HepG2 (cell line): ENCODE results near the gene INAFM2. TPM values are rescaled to one million over a fixed set of nuclear protein-coding genes. Genes with fewer than 3 reads are reported as not detected.

Experiments used
- ATAC-seq: fragments of 200-7000 bp; cut with Tn5 transposase; 3 replicates; pipeline ENCODE4 v1.9.1; 2020; ENCODE audit warnings: mild to moderate bottlenecking, moderate library complexity
- BruUV-seq: library from RNA; stranded (reverse); fragments of 400-500 nt; replicated peaks from 2 replicates; lab custom pipeline; 2021; lab: Mats Ljungman, UMichigan
- CTCF ChIA-PET: fragments of 300-600 bp; formaldehyde crosslinking; extraction: SDS; loops from one replicate; lab custom pipeline; 2021; ENCODE audit warnings: low total read pairs, inconsistent platforms, low intra/inter-chr PET ratio; lab: Yijun Ruan, JAX
- POLR2A ChIA-PET: fragments of 350-600 bp; sonication (Branson Sonifier 250); formaldehyde crosslinking; loops from one replicate; lab custom pipeline; 2020; ENCODE audit warnings: antibody characterized with exemption, inconsistent platforms; lab: Yijun Ruan, JAX
- DNase-seq: peaks from one replicate; pipeline ENCODE4 v3.0.0-alpha.2; 2015; ENCODE audit warnings: low spot score
- FAIRE-seq: peaks from 3 replicates; lab custom pipeline; 2011; peaks lifted over from hg19 to GRCh38; lab: Jason Lieb, UNC
- H2AFZ ChIP-seq: one replicate; pipeline ENCODE4 v1.6.1; 2011; ENCODE audit warnings: low read length, inconsistent platforms
- H3K27ac ChIP-seq: fragments of 300-600 bp; 3 replicates; pipeline ENCODE4 v1.8.0; 2011; ENCODE audit warnings: mixed run types, mild to moderate bottlenecking, mixed read lengths, low read length, inconsistent platforms; ENCODE audit not compliant: insufficient read depth; ENCODE audit errors: extremely low read length
- H3K27me3 ChIP-seq, 2 experiments: fragments of 200-600 bp in 1 of 2; 2 replicates in 1 of 2; 3 replicates in 1 of 2; pipeline versions ENCODE4 v1.6.0 to v1.8.0; 2011; ENCODE audit warnings: low read length in 2 of 2, mild to moderate bottlenecking in 2 of 2, moderate library complexity in 2 of 2, inconsistent platforms in 1 of 2; ENCODE audit not compliant: insufficient read depth in 2 of 2, control insufficient read depth in 1 of 2
- H3K36me3 ChIP-seq, 2 experiments: fragments of 200-600 bp in 1 of 2; replicated peaks in 1 of 2; 2 replicates in 1 of 2; 3 replicates in 1 of 2; pipeline versions ENCODE4 v1.5.1 to v1.8.0; 2011; ENCODE audit warnings: low read length in 2 of 2, inconsistent platforms in 1 of 2; ENCODE audit not compliant: insufficient read depth in 2 of 2, control insufficient read depth in 1 of 2
- H3K4me1 ChIP-seq: 2 replicates; pipeline ENCODE4 v1.5.1; 2012; ENCODE audit warnings: low read length, inconsistent platforms; ENCODE audit not compliant: insufficient read depth
- H3K4me2 ChIP-seq: 2 replicates; pipeline ENCODE4 v1.6.0; 2011; ENCODE audit warnings: low read depth, low read length, inconsistent platforms
- H3K4me3 ChIP-seq, 3 experiments: fragments of 200-600 bp in 1 of 3; sonication (generic), shearing (Covaris generic) in 1 of 3; replicated peaks in 1 of 3; 2 replicates each; pipeline ENCODE4 v1.5.1; 2011 to 2016; ENCODE audit warnings: low read length in 3 of 3, inconsistent platforms in 2 of 3, low read depth in 2 of 3, mild to moderate bottlenecking in 2 of 3, control low read depth in 1 of 3, mixed read lengths in 1 of 3; ENCODE audit not compliant: insufficient read depth in 1 of 3
- H3K79me2 ChIP-seq: one replicate; pipeline ENCODE4 v1.6.1; 2011; ENCODE audit warnings: low read length, inconsistent platforms; ENCODE audit not compliant: insufficient read depth
- H3K9ac ChIP-seq: 2 replicates; pipeline ENCODE4 v1.6.0; 2011; ENCODE audit warnings: mild to moderate bottlenecking, low read depth, low read length, inconsistent platforms; ENCODE audit not compliant: insufficient read depth
- H3K9me3 ChIP-seq: 2 replicates; pipeline ENCODE4 v1.5.1; 2012; ENCODE audit warnings: mild to moderate bottlenecking, low read length
- H4K20me1 ChIP-seq: 2 replicates; pipeline ENCODE4 v1.6.0; 2011; ENCODE audit warnings: inconsistent platforms, mild to moderate bottlenecking, low read length, moderate library complexity; ENCODE audit not compliant: insufficient read depth
- BRD4 ChIP-seq: sonication (generic); formaldehyde crosslinking; IDR thresholded peaks from 2 replicates; pipeline ENCODE4 v1.4.0; 2020; ENCODE audit warnings: missing genetic modification reagents
- ERF ChIP-seq: IDR thresholded peaks from 2 replicates; pipeline ENCODE4 v1.6.1; 2018; ENCODE audit warnings: missing biosample characterization, missing genetic modification reagents
- MXI1 ChIP-seq: IDR thresholded peaks from 3 replicates; pipeline ENCODE4 v1.6.1; 2012; ENCODE audit warnings: low read depth, low read length, inconsistent platforms, borderline replicate concordance
- RFX1 ChIP-seq: fragments of 450-650 bp; IDR thresholded peaks from 2 replicates; pipeline ENCODE4 v1.6.1; 2017
- TRIM24 ChIP-seq: sonication (generic); formaldehyde crosslinking; IDR thresholded peaks from 2 replicates; pipeline ENCODE4 v1.8.0; 2022; ENCODE audit warnings: mild to moderate bottlenecking, missing genetic modification reagents
- ZEB1 ChIP-seq: IDR thresholded peaks from 2 replicates; pipeline ENCODE4 v1.6.1; 2012; ENCODE audit warnings: mild to moderate bottlenecking, low read depth, inconsistent platforms; ENCODE audit not compliant: insufficient replicate concordance
- whole genome bisulfite sequencing: methylation state at CpG from one replicate; pipeline ENCODE4 v1.1.6; 2017; ENCODE audit warnings: low lambda C conversion rate; 5-methylcytosine and 5-hydroxymethylcytosine counted together
- in situ Hi-C: cut with HindIII; loops from 2 replicates; pipeline ENCODE4 v1.10.0; 2017; ENCODE audit warnings: low pct_unique_long_range_greater_than_20kb; ENCODE audit not compliant: extremely low pct_ligation_motif_present
- intact Hi-C: fragments of 100-400 bp; cut with micrococcal nuclease; formaldehyde crosslinking; loops from one replicate; pipeline ENCODE4 v1.10.0; 2022; ENCODE audit not compliant: unreplicated experiment
- polyA plus RNA-seq, 8 experiments: library from polyadenylated mRNA; depleted of rRNA in 3 of 8; stranded (reverse) in 7 of 8; unstranded in 1 of 8; fragments of >200 nt; fragmentation: Illumina TruSeq in 4 of 8; extraction: Trizol in 4 of 8; gene quantifications; 2 replicates each; pipeline versions ENCODE4 v1.2.1 to v1.2.3, GENCODE V29; 2011 to 2016; ENCODE audit warnings: low read depth in 4 of 8, missing spikeins in 1 of 8, mixed read lengths in 1 of 8; ENCODE audit not compliant: insufficient read depth in 1 of 8
- total RNA-seq, 5 experiments: library from RNA; depleted of rRNA; stranded (reverse); fragments of >200 nt; fragmentation: Illumina TruSeq; extraction: Trizol; gene quantifications; 2 replicates each; pipeline ENCODE4 v1.2.3, GENCODE V29; 2016; ENCODE audit warnings: low read depth in 1 of 5
- TF ChIP-seq, protein P1 (sequence below), 2 experiments: sonication (generic) in 1 of 2; formaldehyde crosslinking in 1 of 2; IDR thresholded peaks; 2 replicates each; pipeline versions ENCODE4 v1.5.1 to v1.6.1; 2011 to 2020; ENCODE audit warnings: borderline replicate concordance in 1 of 2, low read depth in 1 of 2, low read length in 1 of 2, mild to moderate bottlenecking in 1 of 2, missing genetic modification reagents in 1 of 2, moderate library complexity in 1 of 2
- TF ChIP-seq, protein P2 (sequence below): sonication (generic); formaldehyde crosslinking; IDR thresholded peaks from 2 replicates; pipeline ENCODE4 v1.5.0; 2020; ENCODE audit warnings: mild to moderate bottlenecking, missing genetic modification reagents, borderline replicate concordance
- TF ChIP-seq, protein P3 (sequence below): IDR thresholded peaks from 2 replicates; pipeline ENCODE4 v1.6.1; 2016; ENCODE audit warnings: missing compliant biosample characterization, missing genetic modification reagents, borderline replicate concordance

Gene INAFM2
- total and polyA plus RNA-seq, 2 of the 13 experiments (the other 11 are each of a cell fraction or from before 2014, with no cell fraction given): 5.5 to 6.5 TPM

DNA sequence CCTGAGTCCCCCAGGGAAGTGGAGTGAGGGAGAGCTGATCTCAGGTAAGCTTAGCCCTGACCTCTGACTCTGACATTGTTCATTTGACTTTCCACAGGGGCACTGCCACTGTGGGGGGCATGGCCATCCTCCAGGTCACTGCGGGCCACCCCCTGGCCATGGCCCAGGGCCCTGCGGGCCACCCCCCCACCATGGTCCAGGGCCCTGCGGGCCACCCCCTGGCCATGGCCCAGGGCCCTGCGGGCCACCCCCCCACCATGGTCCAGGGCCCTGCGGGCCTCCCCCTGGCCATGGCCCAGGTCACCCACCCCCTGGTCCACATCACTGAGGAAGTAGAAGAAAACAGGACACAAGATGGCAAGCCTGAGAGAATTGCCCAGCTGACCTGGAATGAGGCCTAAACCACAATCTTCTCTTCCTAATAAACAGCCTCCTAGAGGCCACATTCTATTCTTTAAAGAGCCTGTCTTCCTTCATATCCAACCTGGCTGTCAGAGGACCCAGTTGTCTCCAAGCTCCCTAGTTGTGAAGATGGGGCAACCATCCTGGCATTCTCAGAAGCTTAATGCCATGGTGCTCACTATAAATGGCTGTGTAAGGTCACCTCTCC is 32.6 kb downstream of the INAFM2 start:
- FAIRE-seq (no peak), ATAC-seq (no peak), DNase-seq (no peak)
- BruUV-seq: no TSS peak
- Histone ChIP-seq H3K36me3 (no peaks in the 10 kb centered on the region), H2AFZ (no peak overlapping the region), H3K27ac (no peak overlapping the region), H3K9me3 (no peaks in the 10 kb centered on the region), H3K79me2 (no peaks in the 10 kb centered on the region), H3K4me2 (no peak overlapping the region), H4K20me1 (no peaks in the 10 kb centered on the region), H3K4me1 (peaks cover 26% of the 10 kb centered on the region), H3K9ac (no peak overlapping the region), H3K4me3 (no peak overlapping the region), H3K27me3 (peaks cover 3 to 40% of the 10 kb centered on the region in 2 experiments; a peak in 4 of 5 replicates)
- in situ Hi-C loops (no loop called here), intact Hi-C loops (no loop called here)
- CTCF ChIA-PET: no interaction called here
- POLR2A ChIA-PET: interaction anchor here (1.0 to 1.7 kb wide), 2 partner anchors 15 to 18 kb away, joined by 3 read pairs; partner anchors contain the start of gene CCDC9B
- WGBS: 50% methylated on average over 1 of the region's 5 CpGs
- TF ChIP-seq BRD4 (CRISPR knock-in tag) (no peak), TRIM24 (CRISPR knock-in tag) (no peak), RFX1 (no peak), ERF (CRISPR knock-in tag) (no peak), ZEB1 (no peak), MXI1 (no peak)
- TF ChIP-seq, protein P1, sequence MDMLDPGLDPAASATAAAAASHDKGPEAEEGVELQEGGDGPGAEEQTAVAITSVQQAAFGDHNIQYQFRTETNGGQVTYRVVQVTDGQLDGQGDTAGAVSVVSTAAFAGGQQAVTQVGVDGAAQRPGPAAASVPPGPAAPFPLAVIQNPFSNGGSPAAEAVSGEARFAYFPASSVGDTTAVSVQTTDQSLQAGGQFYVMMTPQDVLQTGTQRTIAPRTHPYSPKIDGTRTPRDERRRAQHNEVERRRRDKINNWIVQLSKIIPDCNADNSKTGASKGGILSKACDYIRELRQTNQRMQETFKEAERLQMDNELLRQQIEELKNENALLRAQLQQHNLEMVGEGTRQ (IDR thresholded peaks at IDR 0.05; ENCODE audit: low read depth, low read length): no peak
- TF ChIP-seq, protein P1 (CRISPR knock-in tag; IDR thresholded peaks at IDR 0.05; ENCODE audit: borderline replicate concordance): no peak
- TF ChIP-seq, protein P2, sequence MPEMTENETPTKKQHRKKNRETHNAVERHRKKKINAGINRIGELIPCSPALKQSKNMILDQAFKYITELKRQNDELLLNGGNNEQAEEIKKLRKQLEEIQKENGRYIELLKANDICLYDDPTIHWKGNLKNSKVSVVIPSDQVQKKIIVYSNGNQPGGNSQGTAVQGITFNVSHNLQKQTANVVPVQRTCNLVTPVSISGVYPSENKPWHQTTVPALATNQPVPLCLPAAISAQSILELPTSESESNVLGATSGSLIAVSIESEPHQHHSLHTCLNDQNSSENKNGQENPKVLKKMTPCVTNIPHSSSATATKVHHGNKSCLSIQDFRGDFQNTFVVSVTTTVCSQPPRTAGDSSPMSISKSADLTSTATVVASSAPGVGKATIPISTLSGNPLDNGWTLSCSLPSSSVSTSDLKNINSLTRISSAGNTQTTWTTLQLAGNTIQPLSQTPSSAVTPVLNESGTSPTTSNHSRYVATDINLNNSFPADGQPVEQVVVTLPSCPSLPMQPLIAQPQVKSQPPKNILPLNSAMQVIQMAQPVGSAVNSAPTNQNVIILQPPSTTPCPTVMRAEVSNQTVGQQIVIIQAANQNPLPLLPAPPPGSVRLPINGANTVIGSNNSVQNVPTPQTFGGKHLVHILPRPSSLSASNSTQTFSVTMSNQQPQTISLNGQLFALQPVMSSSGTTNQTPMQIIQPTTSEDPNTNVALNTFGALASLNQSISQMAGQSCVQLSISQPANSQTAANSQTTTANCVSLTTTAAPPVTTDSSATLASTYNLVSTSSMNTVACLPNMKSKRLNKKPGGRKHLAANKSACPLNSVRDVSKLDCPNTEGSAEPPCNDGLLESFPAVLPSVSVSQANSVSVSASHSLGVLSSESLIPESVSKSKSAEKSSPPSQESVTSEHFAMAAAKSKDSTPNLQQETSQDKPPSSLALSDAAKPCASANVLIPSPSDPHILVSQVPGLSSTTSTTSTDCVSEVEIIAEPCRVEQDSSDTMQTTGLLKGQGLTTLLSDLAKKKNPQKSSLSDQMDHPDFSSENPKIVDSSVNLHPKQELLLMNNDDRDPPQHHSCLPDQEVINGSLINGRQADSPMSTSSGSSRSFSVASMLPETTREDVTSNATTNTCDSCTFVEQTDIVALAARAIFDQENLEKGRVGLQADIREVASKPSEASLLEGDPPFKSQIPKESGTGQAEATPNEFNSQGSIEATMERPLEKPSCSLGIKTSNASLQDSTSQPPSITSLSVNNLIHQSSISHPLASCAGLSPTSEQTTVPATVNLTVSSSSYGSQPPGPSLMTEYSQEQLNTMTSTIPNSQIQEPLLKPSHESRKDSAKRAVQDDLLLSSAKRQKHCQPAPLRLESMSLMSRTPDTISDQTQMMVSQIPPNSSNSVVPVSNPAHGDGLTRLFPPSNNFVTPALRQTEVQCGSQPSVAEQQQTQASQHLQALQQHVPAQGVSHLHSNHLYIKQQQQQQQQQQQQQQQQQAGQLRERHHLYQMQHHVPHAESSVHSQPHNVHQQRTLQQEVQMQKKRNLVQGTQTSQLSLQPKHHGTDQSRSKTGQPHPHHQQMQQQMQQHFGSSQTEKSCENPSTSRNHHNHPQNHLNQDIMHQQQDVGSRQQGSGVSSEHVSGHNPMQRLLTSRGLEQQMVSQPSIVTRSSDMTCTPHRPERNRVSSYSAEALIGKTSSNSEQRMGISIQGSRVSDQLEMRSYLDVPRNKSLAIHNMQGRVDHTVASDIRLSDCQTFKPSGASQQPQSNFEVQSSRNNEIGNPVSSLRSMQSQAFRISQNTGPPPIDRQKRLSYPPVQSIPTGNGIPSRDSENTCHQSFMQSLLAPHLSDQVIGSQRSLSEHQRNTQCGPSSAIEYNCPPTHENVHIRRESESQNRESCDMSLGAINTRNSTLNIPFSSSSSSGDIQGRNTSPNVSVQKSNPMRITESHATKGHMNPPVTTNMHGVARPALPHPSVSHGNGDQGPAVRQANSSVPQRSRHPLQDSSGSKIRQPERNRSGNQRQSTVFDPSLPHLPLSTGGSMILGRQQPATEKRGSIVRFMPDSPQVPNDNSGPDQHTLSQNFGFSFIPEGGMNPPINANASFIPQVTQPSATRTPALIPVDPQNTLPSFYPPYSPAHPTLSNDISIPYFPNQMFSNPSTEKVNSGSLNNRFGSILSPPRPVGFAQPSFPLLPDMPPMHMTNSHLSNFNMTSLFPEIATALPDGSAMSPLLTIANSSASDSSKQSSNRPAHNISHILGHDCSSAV (CRISPR knock-in tag): no peak
- TF ChIP-seq, protein P3, sequence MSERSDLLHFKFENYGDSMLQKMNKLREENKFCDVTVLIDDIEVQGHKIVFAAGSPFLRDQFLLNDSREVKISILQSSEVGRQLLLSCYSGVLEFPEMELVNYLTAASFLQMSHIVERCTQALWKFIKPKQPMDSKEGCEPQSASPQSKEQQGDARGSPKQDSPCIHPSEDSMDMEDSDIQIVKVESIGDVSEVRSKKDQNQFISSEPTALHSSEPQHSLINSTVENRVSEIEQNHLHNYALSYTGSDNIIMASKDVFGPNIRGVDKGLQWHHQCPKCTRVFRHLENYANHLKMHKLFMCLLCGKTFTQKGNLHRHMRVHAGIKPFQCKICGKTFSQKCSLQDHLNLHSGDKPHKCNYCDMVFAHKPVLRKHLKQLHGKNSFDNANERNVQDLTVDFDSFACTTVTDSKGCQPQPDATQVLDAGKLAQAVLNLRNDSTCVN (CRISPR knock-in tag): no peak
